Measurements from ENCODE around the gene LRRC17.

Gene LRRC17

GRCh38 chr7:102888561-102889233, 24.1 kb upstream of the LRRC17 start:
- Histone ChIP-seq H3K27ac (no peak overlapping the region), H3K27me3 (no peaks in the 10 kb centered on the region), H3K36me3 (no peaks in the 10 kb centered on the region), H3K9me3 (no peaks in the 10 kb centered on the region), H3K4me3 (no peak overlapping the region), H3K4me1 (peaks cover 0 to 43% (median 23%) of the 10 kb centered on the region in 4 donors)
- TF ChIP-seq, protein P1, sequence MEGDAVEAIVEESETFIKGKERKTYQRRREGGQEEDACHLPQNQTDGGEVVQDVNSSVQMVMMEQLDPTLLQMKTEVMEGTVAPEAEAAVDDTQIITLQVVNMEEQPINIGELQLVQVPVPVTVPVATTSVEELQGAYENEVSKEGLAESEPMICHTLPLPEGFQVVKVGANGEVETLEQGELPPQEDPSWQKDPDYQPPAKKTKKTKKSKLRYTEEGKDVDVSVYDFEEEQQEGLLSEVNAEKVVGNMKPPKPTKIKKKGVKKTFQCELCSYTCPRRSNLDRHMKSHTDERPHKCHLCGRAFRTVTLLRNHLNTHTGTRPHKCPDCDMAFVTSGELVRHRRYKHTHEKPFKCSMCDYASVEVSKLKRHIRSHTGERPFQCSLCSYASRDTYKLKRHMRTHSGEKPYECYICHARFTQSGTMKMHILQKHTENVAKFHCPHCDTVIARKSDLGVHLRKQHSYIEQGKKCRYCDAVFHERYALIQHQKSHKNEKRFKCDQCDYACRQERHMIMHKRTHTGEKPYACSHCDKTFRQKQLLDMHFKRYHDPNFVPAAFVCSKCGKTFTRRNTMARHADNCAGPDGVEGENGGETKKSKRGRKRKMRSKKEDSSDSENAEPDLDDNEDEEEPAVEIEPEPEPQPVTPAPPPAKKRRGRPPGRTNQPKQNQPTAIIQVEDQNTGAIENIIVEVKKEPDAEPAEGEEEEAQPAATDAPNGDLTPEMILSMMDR (IDR thresholded peaks at IDR 0.05), result no peak
- no peak for DNase-seq
- intact Hi-C loops (cut with DNase I; ENCODE audit: low total_unique reads), result no loop called here

DNA sequence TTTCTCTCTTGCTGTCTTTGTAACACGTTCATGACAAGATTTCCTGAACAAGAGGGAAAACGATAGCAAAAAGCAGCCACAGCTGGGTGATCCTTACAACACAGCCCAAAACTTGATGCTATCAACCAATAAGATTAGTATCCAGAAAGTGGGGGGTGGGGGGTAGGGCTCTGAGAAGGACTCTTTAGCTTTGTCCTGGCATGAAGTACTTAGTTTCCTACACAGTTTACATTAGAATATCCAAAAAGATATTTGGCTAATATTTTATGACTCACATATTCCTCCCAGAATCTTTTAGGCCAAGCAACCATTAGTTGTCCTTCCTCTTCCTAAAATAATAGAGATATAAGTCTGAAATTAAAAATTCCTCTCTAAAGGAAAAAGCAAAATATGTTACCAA, 22.9 kb upstream of the LRRC17 start:
- Histone ChIP-seq H3K27ac (peak overlapping the region in 1 of 2 donors; percentile 47), H3K4me3 (no peak overlapping the region), H3K9me3 (no peaks in the 10 kb centered on the region), H3K4me1 (peaks cover 0 to 54% (median 27%) of the 10 kb centered on the region in 4 donors), H3K36me3 (no peaks in the 10 kb centered on the region), H3K27me3 (no peaks in the 10 kb centered on the region)
- intact Hi-C loops (cut with DNase I; ENCODE audit: low total_unique reads), result no loop called here
- TF ChIP-seq, protein P1 (IDR thresholded peaks at IDR 0.05), result no peak
- no peak for DNase-seq

- H3K27ac ChIP-seq, result peak overlapping the region; percentile 0 to 47
- no peaks in the 10 kb centered on the region for H3K36me3 ChIP-seq
- no peaks in the 10 kb centered on the region for H3K27me3 ChIP-seq
- no peak overlapping the region for H3K4me3 ChIP-seq
- DNase-seq, result no peak
- no peaks in the 10 kb centered on the region for H3K9me3 ChIP-seq
- peaks cover 0 to 60% (median 31%) of the 10 kb centered on the region in 4 donors for H3K4me1 ChIP-seq
- intact Hi-C loops (cut with DNase I; ENCODE audit: low total_unique reads), result no loop called here
- TF ChIP-seq, protein P1 (IDR thresholded peaks at IDR 0.05), result no peak
Measured at GRCh38 chr7:102890292-102890970, 22.4 kb upstream of the LRRC17 start.

DNA sequence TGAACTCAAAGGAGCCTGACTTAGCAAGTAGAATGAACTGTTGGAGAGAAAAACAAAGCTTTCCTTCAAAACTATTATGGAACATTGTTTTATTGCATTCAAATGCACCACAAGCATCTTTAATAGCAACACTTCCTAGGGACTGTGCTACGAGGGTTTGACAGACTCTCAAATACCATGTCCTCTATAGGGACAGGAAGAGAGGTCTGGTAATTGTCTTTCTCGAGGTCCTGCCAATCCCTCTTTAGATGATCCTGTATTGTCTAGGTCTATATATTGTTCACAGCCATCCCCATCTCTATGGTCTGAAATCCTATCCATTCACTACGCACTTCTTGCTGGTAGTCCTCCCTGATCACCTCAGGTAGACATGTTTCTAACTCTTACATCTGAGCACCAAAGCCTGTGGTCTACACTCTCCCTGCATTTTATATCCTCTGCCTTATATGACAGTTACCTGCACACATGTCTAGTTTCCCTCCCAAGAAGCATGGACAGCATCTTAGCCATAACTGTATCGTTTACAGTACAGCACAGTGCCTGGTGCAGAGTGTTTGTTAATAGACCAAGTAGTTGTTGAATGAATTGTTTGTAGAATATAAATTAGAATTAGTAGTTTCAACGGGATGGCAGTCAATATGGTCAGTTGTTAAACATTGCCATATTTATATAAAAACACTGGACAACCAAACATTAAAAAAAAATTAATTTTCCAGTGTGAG, 21.7 kb upstream of the LRRC17 start:
- H3K4me1 ChIP-seq, result peaks cover 0 to 67% (median 37%) of the 10 kb centered on the region in 4 donors
- peak overlapping the region in 1 of 2 donors; percentile 47 for H3K27ac ChIP-seq
- TF ChIP-seq, protein P1 (IDR thresholded peaks at IDR 0.05), result no peak
- H3K4me3 ChIP-seq, result no peak overlapping the region
- no peaks in the 10 kb centered on the region for H3K27me3 ChIP-seq
- H3K9me3 ChIP-seq, result no peaks in the 10 kb centered on the region
- no peaks in the 10 kb centered on the region for H3K36me3 ChIP-seq
- DNase-seq, result no peak
- intact Hi-C loops (cut with DNase I; ENCODE audit: low total_unique reads), result no loop called here

DNA sequence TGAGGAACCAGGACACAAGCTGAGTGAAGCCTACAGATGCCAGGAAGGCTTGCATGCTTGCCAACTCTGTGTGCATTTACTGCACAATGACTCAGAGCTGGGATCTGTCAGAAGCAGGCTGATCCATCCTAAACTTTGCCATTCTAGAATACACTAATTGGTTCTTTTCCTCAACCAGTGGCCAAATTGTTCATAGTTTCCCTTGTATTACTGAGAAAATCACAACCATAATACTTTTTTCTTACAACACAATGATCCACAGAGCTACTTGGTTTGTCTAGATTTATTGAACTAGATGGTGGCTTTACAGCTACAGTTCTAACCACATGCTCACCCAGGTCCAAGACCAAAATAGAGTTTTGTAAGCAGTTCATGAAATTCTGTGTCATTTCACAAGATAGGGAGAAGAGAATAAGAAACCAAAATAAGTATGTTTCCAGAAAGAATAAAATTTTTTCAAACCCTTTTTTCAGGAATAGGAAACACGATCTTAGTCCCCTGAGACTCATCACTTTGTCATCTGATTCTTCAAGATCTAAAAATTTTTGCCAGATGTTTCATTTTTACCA, 21.0 kb upstream of the LRRC17 start:
- Histone ChIP-seq H3K4me1 (peaks cover 0 to 74% (median 42%) of the 10 kb centered on the region in 4 donors), H3K9me3 (no peaks in the 10 kb centered on the region), H3K4me3 (no peak overlapping the region), H3K36me3 (no peaks in the 10 kb centered on the region), H3K27me3 (no peaks in the 10 kb centered on the region), H3K27ac (peak overlapping the region; percentile 18 to 46)
- TF ChIP-seq, protein P1 (IDR thresholded peaks at IDR 0.05), result no peak
- peak; percentile 56 to 78 for DNase-seq
- intact Hi-C loops (cut with DNase I; ENCODE audit: low total_unique reads), result no loop called here
